HG02759 (cell line): ENCODE results near the gene CPB2.
A peak's percentile ranks its signal among the peaks of the same experiment; 100 is the strongest.

Experiments
- ATAC-seq: cut with Tn5 transposase; IDR thresholded peaks from one replicate; pipeline ENCODE4 v1.9.1; 2021; ENCODE audit warnings: mild to moderate bottlenecking, moderate library complexity; ENCODE audit not compliant: unreplicated experiment

Gene CPB2, protein sequence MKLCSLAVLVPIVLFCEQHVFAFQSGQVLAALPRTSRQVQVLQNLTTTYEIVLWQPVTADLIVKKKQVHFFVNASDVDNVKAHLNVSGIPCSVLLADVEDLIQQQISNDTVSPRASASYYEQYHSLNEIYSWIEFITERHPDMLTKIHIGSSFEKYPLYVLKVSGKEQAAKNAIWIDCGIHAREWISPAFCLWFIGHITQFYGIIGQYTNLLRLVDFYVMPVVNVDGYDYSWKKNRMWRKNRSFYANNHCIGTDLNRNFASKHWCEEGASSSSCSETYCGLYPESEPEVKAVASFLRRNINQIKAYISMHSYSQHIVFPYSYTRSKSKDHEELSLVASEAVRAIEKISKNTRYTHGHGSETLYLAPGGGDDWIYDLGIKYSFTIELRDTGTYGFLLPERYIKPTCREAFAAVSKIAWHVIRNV

DNA sequence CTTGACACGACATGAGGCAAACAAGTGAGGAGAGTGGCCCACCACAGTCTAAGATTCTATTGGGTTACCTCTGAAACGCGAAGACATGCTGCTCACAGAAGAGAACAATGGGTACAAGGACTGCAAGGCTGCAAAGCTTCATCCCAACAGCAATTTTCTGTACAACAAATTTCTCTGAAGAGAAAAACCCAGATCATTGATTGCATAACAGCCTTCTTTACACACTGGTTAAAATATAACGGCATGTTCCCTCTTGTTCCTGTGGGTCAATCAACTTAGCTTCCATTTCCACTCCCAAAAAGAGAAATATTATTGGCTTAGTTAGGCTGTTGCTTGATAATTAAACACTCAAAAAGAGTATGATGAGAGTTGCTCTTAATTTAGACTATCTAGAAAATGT is at the start of gene CPB2:
Gene CPB2, minus strand, starts transcription at position 166 of the 400 bp plus-strand sequence. Its CDS starts 24 bp downstream, at position 142.
- ATAC-seq: no peak

DNA sequence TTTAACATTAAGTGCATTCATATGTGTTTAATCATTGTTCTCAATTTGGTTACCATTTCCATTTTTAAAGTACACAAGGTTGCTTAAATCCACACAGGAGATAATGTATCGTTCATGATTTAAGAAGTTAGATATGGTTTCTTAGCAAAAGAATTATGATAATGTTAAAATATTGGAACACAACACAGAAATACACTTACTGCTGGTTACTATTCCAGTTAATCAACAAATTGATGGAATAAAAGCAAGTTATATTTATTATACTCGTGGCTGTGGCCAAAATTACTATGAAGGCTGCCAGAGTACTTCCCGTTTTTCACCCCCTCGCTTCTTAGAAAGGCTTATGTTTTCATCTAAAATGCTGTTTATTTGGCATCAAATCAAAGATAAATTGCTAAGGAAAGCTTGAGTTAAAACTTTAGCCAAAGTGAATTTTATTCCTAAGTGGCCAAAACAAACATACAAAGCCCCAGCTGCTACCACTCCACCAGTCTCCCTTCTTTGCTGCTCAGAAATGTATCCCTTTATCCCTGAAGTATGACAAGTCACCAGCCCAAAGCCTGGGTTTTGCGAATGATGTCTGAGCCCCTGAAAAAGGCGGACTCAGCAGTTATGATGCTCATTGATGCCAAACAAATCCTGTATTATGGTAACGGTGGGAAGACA is 49.4 kb upstream of the CPB2 start:
- no peak for ATAC-seq

DNA sequence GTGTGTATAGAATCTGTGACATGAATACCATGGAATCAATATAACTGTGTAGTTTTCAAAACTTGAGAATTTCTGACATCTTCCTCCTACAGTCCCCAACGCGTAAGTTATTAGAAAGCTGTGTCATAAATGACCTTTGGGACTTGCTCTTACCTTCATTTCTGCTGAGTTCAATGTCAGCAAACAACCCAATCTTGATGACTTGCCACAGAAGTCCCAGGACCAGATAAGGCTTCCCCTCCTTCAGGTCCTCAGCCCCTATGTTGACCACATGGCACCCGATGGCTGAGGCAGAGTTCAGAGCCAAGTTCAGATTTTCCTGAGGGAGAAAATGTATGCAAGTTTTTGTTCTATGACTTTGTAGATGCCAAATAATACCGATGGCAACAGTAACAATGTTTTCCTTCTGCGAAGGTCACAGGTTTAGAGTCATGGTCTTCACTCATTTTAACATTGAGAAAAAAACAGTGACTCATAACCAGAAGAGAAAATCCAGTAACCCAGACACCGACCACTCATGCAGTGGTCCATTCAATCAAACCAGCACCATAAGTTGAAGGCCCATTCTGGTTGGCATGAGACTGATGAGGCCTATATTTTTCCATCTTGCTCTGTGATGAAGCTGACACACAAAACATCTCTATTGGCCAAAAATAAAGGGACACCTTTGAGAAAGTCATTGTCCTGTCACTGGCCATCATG is 47.9 kb upstream of the CPB2 start:
- ATAC-seq: no peak

DNA sequence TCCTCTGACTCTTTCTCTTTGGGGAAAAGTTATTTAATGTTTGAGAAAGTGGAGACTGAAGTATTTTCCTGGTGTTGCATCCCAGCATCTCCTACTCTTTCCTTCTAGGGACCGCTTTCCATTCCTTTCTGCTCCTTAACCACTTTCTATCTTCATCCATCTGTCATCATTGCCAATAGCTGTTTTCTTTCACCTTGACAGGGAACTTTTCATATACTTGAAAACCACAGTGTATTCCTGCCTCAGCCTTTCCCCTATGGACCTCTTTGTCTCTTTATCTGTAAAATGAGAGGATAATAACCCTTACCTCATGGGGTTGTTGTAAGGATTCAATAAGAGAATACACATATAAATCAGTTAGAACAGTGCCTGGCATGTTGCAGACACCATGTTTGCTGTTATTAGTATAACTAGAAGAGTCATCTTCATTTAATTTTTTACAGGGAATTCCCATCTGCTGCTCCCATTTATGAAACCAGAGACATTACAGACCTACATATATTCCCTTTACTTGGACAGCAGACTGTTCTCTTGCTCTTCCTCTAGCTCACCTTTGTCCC is 45.4 kb upstream of the CPB2 start:
- ATAC-seq: no peak

DNA sequence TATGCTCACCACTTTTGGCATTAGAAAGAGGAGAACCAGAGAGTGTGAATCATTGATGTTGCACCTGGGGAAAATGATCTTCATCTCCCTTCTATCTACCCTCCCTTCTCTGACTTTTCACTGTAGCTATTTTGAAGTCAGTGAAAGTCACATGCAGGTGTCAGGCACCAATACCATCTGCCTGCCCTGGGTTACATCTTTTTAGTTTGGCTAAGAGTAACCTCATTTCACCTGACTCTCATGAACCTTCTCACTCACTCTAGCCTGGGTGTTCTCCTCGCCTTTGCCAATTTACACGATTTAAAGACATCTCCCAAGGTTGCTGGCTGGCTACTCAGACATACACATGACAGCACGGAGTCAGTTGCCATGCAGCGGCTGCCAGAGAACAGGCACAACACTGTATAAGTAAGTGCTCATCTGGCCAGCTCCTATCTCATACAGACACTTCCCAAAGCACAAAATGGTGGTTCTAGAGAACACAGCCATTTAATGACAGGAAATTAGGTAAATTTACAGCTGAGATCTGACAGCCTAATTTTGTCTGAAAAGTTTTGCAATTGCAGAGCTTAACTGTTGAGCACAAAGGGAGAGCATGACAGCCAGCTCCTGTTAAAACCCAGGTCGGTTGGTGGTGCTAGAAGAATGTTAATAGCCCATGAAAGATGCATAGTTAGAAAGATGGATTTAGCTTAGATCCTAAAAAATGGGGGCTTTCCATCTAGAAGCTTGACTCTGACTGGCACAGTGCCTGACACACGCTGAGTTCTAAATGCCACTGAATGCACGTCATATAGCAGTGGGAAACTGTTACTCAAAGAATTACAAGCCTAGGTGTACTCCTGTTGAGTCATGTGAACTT is 44.7 kb upstream of the CPB2 start:
- peak; percentile 29 for ATAC-seq

DNA sequence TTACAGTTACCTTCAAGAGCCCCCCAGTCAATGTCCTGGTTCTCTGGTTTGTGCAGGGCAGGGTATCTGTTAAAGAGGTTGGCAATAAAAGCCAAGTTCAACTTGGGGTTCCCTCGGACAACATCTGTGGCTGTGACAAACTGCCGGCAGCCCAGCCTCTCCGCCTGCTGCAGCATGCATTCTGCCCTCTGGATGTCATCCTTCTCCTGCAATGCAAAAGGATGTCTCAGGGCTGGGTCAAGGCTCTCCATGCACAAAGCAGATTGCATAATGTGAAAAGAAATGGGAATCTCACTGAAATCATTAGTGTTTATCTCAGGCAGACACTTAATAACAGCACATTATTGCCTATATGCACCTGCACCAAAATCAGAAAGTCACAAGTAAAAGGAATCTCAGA is 42.1 kb upstream of the CPB2 start:
- ATAC-seq: no peak

DNA sequence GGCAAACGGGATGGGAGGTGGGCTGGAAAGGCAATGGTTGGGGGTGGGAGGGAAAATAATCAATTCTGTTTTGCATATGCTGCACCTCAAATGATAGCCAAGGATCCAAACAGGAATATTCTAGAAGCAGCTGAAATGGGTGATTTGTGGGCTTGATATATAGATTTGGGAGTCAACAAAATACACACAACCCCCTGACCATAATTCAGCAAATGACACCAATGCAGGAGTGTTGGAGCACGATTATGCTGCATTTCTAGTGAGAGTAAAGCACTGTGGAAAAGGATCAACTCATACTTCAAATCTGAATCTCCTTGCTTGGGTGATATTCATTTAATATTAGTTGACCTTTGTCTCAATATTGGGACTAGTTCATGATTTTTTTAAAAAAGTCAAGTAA is 41.1 kb upstream of the CPB2 start:
- ATAC-seq: no peak

DNA sequence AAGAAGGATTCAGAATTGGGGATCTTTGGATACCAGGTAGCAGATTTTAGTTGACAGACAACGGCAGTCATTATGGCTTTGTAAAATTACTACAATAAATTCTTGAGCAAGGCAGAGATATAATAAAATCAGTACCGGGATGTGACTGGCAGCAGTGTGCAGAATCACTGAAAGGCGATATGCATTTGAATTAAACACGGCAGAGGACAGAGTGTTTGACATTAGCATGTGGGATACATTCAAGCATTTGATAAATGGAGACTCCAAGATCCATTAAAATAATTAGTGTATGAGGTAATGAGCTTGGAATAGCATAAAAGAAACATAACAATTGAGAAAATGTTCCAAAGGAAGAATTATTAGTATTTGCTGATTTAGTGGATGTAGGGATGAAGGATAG is 40.3 kb upstream of the CPB2 start:
- no peak for ATAC-seq

DNA sequence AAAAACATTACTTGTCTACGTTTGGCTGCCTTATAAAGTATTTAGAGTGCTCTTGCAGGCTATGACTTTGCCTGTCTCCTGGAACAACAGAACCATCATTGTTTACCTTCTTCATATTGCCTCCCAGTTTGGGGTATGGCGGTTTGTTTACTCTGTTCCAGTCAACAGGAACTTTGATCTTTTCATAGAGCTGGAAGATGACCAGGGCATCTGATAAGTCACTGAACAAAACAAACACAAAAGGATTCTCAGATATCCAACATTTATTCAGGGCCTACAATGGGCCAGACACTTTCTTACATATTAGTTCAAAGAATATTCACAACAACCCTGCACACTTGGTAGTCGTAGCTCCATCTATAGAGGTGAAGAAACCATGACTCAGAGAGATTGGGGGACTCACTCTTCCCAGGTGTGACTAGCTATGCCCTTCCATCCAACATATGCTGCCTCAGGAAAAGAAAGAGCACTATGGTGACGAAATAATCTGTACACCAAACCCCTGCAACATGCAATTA is 38.4 kb upstream of the CPB2 start:
- ATAC-seq: no peak

DNA sequence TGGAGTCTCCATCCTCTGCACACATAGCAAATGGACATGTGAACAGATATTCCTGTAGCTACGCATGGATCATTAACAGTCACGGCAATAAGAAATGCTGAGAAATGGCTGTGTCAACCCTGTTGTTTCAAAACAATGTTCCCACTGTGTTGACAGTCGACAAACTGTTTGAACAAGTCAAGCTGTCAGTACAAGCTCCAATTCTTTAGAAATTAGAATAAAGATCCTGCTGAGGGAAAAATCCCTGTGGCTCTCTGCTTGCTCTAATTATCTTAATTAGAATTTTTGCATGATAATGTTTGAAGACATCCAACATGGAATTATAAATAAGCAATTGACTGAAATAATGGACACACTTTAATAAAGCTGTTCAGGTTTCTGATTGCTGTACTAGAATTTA is 37.9 kb upstream of the CPB2 start:
- ATAC-seq: no peak

DNA sequence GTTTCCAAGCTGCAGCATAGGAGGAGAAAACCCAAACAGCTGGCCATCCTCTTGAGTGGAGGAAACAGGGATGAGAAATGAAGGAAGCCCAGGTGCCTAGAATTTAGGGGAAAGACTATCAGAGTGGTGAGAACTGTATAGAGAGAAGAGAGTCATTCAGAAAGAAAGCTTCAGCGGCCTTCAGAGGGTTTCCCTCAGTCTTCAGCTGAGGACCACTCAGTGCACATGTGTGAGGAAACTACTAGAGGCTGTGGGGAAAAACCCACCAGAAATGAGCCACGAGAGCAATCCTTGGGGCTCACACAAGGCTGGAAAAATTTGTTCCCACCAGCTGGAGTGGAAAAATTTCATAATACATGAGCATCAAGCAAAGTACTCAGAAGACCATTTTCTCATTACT is 35.2 kb upstream of the CPB2 start:
- ATAC-seq: no peak

DNA sequence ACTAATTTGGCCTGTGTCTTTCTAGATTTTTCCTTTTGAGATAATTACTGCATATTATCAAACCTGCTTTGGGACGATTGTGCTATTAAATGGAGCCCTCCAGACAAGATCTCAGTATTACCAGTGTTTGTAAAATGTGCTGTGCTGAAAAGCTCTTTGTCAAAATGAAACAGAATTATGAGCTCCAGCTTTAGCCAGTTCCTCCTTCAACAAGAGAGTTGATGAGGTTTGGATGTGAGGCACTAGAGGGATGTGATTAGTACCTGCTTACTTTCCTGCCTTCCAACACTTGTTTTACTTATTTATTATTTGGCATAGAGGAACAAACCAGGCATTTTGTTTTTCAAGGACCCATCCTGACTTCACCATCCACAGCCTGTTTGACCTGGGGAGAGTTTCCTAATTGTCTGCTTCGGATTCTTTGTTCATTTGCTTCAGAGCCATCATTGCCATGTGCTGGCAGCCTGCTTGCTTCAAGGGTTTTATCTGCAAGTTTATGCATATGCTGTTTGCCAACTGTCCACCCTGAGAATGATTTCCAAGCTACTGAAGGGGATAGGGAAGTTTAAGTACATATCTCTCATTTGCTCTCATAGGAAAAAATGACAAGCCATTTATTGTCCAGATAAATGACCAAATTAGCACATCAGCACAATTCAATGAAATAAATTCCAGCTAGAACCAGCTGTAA is 32.9 kb upstream of the CPB2 start:
- no peak for ATAC-seq

DNA sequence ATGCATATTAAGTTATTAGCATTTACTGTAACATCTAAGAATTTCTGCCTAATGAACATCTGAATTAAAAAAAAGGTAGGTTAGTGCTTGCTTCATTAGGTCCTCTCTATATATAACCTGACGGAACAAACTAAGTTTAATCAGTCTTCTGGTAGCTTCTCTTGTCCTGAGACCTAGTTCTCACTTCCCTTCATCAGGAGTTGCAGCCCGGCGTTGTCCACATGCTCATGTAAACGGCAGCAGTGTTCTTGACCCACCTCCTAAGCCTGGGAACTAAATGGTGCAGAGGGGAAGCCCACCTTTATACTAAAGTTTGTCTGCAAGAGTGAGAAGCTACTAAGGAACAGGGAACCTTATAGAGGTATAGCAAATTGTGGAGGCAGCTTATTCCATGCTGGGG is 31.9 kb upstream of the CPB2 start:
- ATAC-seq: no peak

DNA sequence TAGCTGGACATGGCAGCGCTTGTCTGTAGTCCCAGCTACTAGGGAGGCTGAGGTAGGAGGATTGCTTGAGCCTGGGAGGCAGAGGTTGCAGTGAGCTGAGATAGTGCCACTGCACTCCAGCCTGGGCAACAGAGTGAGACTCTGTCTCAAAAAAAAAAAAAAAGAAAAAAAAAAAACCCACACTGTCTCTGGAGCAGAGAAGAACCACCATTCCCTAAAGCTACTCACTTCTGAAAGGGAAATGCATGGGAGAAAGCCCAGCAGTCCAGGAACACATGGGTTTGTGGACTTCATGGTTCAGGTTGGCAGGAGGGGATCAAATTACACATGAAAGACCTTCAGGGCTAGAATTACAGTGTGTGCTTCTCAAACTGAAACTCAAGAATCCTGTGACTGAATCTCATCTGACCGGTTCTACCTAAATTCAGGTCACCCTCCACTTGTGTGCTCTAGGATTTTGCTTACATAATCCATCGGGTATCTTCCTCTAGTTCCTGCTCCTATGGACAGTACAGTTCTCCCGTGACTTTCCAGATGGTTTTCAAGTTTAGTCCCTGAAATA is 30.2 kb upstream of the CPB2 start:
- no peak for ATAC-seq

DNA sequence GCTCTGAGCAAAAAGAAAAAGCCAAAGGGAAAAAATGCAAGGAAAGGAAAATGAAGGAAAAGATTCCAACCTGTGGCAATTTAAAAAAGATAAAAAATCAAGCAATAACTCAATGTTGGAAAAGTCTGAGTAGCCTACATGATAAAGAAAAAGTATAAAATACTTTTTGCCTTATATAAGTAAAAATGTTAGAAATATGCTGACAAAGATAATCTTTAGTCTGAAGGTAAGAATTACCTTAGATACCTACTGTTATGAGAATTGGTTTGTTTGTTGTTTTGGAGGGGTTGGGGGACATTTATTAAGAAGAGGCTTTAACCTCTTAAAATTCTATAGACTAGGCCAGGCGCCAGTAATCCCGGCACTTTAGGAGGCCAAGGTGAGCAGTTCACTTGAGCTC is 29.7 kb upstream of the CPB2 start:
- no peak for ATAC-seq

DNA sequence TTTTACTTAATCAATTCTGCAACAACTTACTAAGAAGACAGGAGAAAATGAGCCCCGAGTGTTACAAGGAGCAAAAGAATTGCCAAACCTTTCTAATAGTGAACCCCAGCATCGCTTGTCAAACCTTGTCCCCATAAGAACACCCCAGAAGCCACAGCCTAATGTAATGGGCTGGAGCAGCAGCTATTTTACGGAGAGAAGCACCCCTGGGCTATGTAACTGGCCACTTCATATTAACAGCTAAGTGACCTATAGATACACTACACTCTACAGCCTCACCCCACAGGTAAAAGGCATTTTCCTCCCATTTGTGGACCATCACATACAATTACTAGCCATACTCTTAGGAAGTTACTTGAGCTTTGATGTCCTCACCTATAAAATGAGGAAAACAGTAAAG is 27.3 kb upstream of the CPB2 start:
- no peak for ATAC-seq

DNA sequence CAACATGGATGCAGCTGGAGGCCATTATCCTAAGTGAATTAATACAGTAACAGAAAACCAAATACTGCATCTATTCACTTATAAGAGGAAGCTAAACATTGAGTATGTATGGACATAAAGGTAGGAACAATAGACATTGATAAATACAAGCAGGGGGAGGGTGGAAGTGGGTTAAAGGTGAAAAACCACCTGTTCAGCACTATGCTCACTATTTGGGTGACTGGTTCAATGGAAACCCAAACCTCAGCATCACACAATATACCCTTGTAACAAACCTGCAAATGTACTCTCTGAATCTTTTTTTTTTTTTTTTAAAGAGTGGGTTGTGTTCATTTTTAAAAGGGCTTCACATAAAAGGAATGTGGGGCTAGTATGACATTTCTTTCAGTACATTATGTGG is 26.9 kb upstream of the CPB2 start:
- ATAC-seq: no peak

DNA sequence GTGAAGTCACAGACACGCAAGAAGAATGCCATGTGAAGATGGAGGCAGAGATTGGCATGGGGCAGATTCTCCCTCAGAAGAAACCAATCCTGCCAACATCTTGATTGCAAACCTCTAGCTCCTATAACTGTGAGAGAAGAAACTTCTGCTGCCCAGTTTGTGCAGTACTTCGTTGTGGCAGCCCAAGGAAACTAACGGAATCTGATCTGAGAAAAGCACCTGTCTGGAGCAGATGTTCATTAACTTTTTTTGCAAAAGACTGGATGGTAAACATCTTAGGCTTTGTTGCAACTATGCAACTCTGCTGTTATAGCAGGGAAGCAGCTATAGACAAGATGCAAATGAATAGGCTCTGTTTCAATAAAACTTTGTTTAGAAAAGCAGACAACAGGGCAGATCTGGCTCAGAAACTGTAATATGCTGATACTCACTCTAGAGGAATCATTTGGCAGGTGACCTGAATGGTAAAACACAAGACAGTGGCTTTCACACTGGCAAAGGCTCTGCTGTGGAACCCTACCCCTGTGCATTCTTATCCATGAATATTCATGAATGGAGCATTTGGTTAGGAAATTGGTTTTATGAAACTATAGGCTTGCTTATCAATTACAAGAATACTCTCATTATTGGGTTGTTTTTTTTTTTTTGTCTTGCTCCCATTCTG is 25.3 kb upstream of the CPB2 start:
- no peak for ATAC-seq

DNA sequence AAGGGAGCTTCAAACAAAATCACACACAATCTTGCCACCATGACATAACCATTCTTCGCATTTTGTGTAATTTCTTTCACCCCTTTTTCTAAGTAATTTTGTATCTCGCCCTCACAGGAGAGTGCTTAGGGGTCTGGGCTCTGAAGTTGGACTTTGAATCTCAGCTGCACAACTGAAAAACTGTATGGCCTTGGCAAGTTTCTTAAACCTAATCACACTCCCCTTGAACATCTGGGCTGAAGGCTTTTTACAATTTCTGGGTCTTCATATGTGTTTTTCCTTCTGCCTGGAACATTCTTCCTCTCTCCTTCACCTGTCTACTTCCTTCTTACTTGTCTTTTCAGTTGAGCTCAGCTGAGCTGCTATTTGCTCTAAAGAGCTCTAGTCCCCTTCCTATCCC is 24.3 kb upstream of the CPB2 start:
- ATAC-seq: no peak
